Neuronal stem cell (in vitro differentiated cells): ENCODE results near the gene PPL.
"Not testable (repeated sequence)": the region's sequence is repeated elsewhere in the genome, so short reads cannot be mapped to it uniquely, and the experiment has no call there.

Experiments
- DNase-seq: peaks from one replicate; pipeline ENCODE4 v3.0.0-alpha.2; 2013; ENCODE audit warnings: low spot score
- H2AFZ ChIP-seq: one replicate; pipeline ENCODE4 v1.6.1; 2013; ENCODE audit warnings: mild to moderate bottlenecking, low read length, inconsistent platforms
- H2AK5ac ChIP-seq: 2 replicates; pipeline ENCODE4 v1.6.1; 2013; ENCODE audit warnings: low read depth, mild to moderate bottlenecking, inconsistent platforms, low read length, moderate library complexity, mixed read lengths
- H2BK120ac ChIP-seq: 2 replicates; pipeline ENCODE4 v1.6.1; 2013; ENCODE audit warnings: low read depth, mild to moderate bottlenecking, inconsistent platforms, low read length, moderate library complexity, mixed read lengths
- H2BK12ac ChIP-seq: one replicate; pipeline ENCODE4 v1.6.1; 2013; ENCODE audit warnings: low read length, inconsistent platforms
- H2BK15ac ChIP-seq: 2 replicates; pipeline ENCODE4 v1.6.1; 2013; ENCODE audit warnings: mild to moderate bottlenecking, low read length, inconsistent platforms, mixed read lengths
- H2BK5ac ChIP-seq: one replicate; pipeline ENCODE4 v1.6.1; 2013; ENCODE audit warnings: inconsistent platforms, mild to moderate bottlenecking, low read length, moderate library complexity
- H3K14ac ChIP-seq: one replicate; pipeline ENCODE4 v1.6.1; 2013; ENCODE audit warnings: low read length, inconsistent platforms
- H3K18ac ChIP-seq: 2 replicates; pipeline ENCODE4 v1.6.1; 2013; ENCODE audit warnings: low read length, inconsistent platforms
- H3K23ac ChIP-seq: 2 replicates; pipeline ENCODE4 v1.6.1; 2013; ENCODE audit warnings: low read depth, mild to moderate bottlenecking, mixed read lengths, low read length, inconsistent platforms; ENCODE audit not compliant: poor library complexity
- H3K27ac ChIP-seq: replicated peaks from 3 replicates; pipeline ENCODE4 v1.5.1; 2013; ENCODE audit warnings: low read length, inconsistent platforms
- H3K27me3 ChIP-seq, 3 experiments: 2 replicates each; pipeline ENCODE4 v1.6.1; 2013; ENCODE audit warnings: low read length in 3 of 3, mild to moderate bottlenecking in 2 of 3, inconsistent platforms in 1 of 3, low read depth in 1 of 3, mixed read lengths in 1 of 3, moderate library complexity in 1 of 3; ENCODE audit not compliant: control insufficient read depth in 3 of 3, insufficient read depth in 3 of 3
- H3K36me3 ChIP-seq, 2 donors: replicated peaks in 1 of 2; 2 replicates each; pipeline ENCODE4 v1.6.1; 2013; ENCODE audit warnings: low read length in 2 of 2; ENCODE audit not compliant: control insufficient read depth in 2 of 2, insufficient read depth in 2 of 2
- H3K4ac ChIP-seq: 2 replicates; pipeline ENCODE4 v1.6.1; 2013; ENCODE audit warnings: inconsistent platforms, mild to moderate bottlenecking, low read length, moderate library complexity
- H3K4me1 ChIP-seq, 2 donors: 1 replicate in 1 of 2; 2 replicates in 1 of 2; pipeline ENCODE4 v1.6.1; 2013; ENCODE audit warnings: low read length in 2 of 2, low read depth in 1 of 2; ENCODE audit not compliant: control insufficient read depth in 2 of 2, insufficient read depth in 1 of 2
- H3K4me2 ChIP-seq: one replicate; pipeline ENCODE4 v1.6.1; 2013; ENCODE audit warnings: mild to moderate bottlenecking, low read length, inconsistent platforms; ENCODE audit not compliant: insufficient read depth, poor library complexity, severe bottlenecking
- H3K4me3 ChIP-seq, 2 donors: 2 replicates each; pipeline ENCODE4 v1.5.1; 2013; ENCODE audit warnings: low read length in 2 of 2, mild to moderate bottlenecking in 2 of 2, inconsistent platforms in 1 of 2, moderate library complexity in 1 of 2
- H3K79me1 ChIP-seq: one replicate; pipeline ENCODE4 v1.6.1; 2013; ENCODE audit warnings: low read depth, mild to moderate bottlenecking, inconsistent platforms, low read length, moderate library complexity
- H3K9ac ChIP-seq: one replicate; pipeline ENCODE4 v1.6.1; 2013; ENCODE audit warnings: mild to moderate bottlenecking, low read depth, low read length, inconsistent platforms; ENCODE audit not compliant: poor library complexity
- H3K9me3 ChIP-seq, 2 donors: replicated peaks in 1 of 2; 2 replicates each; pipeline versions ENCODE3 to v1.6.1; 2013; ENCODE audit warnings: low read length in 2 of 2, mild to moderate bottlenecking in 2 of 2, inconsistent platforms in 1 of 2, low read depth in 1 of 2, mixed read lengths in 1 of 2, moderate library complexity in 1 of 2; ENCODE audit not compliant: control insufficient read depth in 2 of 2, insufficient read depth in 1 of 2
- H4K8ac ChIP-seq: one replicate; pipeline ENCODE4 v1.6.1; 2013; ENCODE audit warnings: low read depth, mild to moderate bottlenecking, inconsistent platforms, low read length, moderate library complexity
- H4K91ac ChIP-seq: one replicate; pipeline ENCODE4 v1.6.1; 2013; ENCODE audit warnings: low read length, low read depth, mild to moderate bottlenecking, inconsistent platforms; ENCODE audit not compliant: poor library complexity
- WGBS, 2 donors: extraction: QIAGEN DNeasy Blood & Tissue Kit; methylation state at CpG; one replicate each; pipeline ENCODE4 v1.1.7; 2013; ENCODE audit warnings: missing lambda C conversion rate in 2 of 2, mixed read lengths in 1 of 2; ENCODE audit not compliant: insufficient read length in 2 of 2, insufficient replicate concordance in 1 of 2; ENCODE audit errors: extremely low coverage in 2 of 2; 5-methylcytosine and 5-hydroxymethylcytosine counted together

The PPL gene

DNA sequence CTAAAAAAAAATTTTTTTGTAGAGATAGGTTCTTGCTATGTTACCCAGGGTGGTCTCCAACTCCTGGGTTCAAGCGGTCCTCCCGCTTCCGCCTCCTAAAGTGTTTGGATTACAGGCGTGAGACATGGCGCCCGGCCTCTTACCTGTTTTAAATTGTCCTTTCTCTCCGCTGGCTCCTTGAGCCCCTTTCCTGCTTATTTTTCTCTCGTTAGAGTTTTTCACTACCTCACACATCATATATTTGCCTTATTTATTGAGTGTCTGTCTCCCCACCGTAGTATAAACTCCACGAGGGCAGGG is 20.4 kb upstream of the PPL start:
- Histone ChIP-seq H3K36me3 (no peaks in the 10 kb centered on the region), H3K27ac (no peak overlapping the region), H2BK15ac (no peak overlapping the region), H2BK120ac (no peak overlapping the region), H3K4me1 (peaks cover 6 to 9% of the 10 kb centered on the region in 2 donors), H3K4ac (no peak overlapping the region), H2BK5ac (no peak overlapping the region), H3K4me2 (peak overlapping the region; percentile 78), H4K91ac (no peak overlapping the region), H3K9me3 (no peaks in the 10 kb centered on the region), H2AK5ac (no peak overlapping the region), H3K18ac (no peak overlapping the region), H4K8ac (no peak overlapping the region), H3K14ac (peak overlapping the region; percentile 75), H3K23ac (peak overlapping the region; percentile 97), H3K9ac (no peak overlapping the region), H3K27me3 (peaks cover 0 to 17% (median 10%) of the 10 kb centered on the region in 3 experiments), H3K4me3 (peak overlapping the region; percentile 46 to 81), H2BK12ac (no peak overlapping the region), H2AFZ (peak overlapping the region; percentile 92), H3K79me1 (no peaks in the 10 kb centered on the region)
- DNase-seq = no peak
- WGBS, 2 donors = no CpG with 5 or more reads among the region's 10 CpGs

DNA sequence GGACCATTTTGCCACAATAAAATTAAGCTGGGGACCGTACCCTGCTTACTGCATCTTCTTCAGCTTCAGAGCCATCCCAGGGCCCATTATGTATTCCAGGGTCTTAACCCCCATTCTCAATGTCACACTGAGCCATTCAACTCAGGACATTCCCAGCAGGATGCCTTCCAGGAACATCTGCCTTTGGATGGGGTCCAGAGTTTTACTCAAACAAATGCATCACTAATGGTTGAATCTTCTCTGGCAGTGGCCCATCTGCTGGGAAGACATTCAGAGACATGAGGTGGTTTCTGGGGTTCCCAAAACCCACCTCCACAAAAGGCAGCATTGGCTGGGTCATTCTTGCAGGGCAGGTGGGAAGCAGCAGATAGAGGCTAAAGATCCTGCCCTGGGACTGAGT is 17.8 kb upstream of the PPL start:
- no peak overlapping the region for H3K18ac ChIP-seq

DNA sequence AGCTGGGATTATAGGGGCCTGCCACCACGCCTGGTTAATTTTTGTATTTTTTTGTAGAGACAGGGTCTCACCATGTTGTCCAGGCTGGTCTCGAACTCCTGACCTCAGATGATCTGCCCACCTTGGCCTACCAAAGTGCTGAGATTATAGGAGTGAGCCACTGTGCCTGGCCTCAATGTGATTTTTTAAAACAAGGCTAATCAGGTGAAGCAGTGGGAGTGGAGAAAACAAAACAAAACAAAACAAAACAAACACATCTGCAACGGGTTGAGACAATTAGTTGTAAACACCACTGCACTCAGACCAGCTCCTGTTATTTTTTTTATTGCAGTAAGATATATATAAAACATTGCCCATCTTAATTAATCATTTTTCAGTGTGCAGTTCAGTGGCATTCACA is 14.6 kb upstream of the PPL start:
- not testable (repeated sequence) for H3K27me3 ChIP-seq, H2BK12ac ChIP-seq, H3K23ac ChIP-seq, H2BK15ac ChIP-seq, H3K4me2 ChIP-seq, H2BK5ac ChIP-seq, H3K79me1 ChIP-seq, H4K8ac ChIP-seq, H3K9ac ChIP-seq, H3K36me3 ChIP-seq, H2AFZ ChIP-seq, H3K4me3 ChIP-seq, H3K9me3 ChIP-seq, DNase-seq, H4K91ac ChIP-seq, H3K18ac ChIP-seq, H3K14ac ChIP-seq, H3K27ac ChIP-seq, H2AK5ac ChIP-seq, H2BK120ac ChIP-seq, H3K4ac ChIP-seq
- no CpG with 5 or more reads among the region's 3 CpGs for WGBS, 2 donors
- peaks cover 5 to 17% of the 10 kb centered on the region in 2 donors for H3K4me1 ChIP-seq

More for the DNA sequence above, 17.8 kb upstream of the PPL start:
- H3K27ac ChIP-seq = no peak overlapping the region
- H3K14ac ChIP-seq = no peak overlapping the region
- no peak overlapping the region for H3K4me3 ChIP-seq
- peaks cover 6 to 9% of the 10 kb centered on the region in 2 donors for H3K4me1 ChIP-seq
- no peaks in the 10 kb centered on the region for H3K79me1 ChIP-seq
- H4K91ac ChIP-seq = no peak overlapping the region
- H3K4me2 ChIP-seq = no peak overlapping the region
- no peak overlapping the region for H3K9ac ChIP-seq
- H3K9me3 ChIP-seq = no peaks in the 10 kb centered on the region
- H3K27me3 ChIP-seq = peaks cover 0 to 10% (median 7%) of the 10 kb centered on the region in 3 experiments
- no peak overlapping the region for H2BK12ac ChIP-seq
- H2BK5ac ChIP-seq = no peak overlapping the region
- no peak for DNase-seq
- H3K4ac ChIP-seq = no peak overlapping the region
- H3K36me3 ChIP-seq = no peaks in the 10 kb centered on the region
- H2AK5ac ChIP-seq = no peak overlapping the region
- no peak overlapping the region for H2BK120ac ChIP-seq
- WGBS, 2 donors = no CpG with 5 or more reads among the region's 1 CpG
- no peak overlapping the region for H3K23ac ChIP-seq
- H2BK15ac ChIP-seq = no peak overlapping the region
- no peak overlapping the region for H4K8ac ChIP-seq
- H2AFZ ChIP-seq = no peak overlapping the region

DNA sequence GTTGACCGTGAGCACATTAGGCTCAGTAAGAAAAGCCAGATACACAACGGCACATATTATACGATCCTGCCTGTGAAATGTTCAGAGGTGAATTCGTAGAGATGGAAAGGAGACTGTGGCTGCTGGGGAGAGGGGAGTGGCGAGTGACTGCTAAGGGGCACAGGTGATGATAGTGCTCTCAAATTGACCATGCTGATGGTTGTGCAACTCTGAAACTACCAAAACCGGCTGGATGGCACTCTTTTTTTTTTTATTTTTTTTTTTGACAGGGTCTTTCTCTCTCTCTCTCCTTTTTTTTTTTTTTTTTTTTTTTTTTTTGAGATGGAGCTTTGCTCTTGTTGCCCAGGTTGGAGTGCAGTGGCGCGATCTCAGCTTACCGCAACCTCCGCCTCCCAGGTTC is 13.0 kb upstream of the PPL start:
- Histone ChIP-seq H3K79me1 (no peaks in the 10 kb centered on the region), H3K14ac (no peak overlapping the region), H4K91ac (no peak overlapping the region), H3K4me3 (no peak overlapping the region), H3K27me3 (no peaks in the 10 kb centered on the region), H3K4ac (no peak overlapping the region), H3K4me1 (peaks cover 2 to 19% of the 10 kb centered on the region in 2 donors), H2BK15ac (no peak overlapping the region), H3K23ac (no peak overlapping the region), H2BK12ac (peak overlapping the region; percentile 3), H4K8ac (no peak overlapping the region), H3K36me3 (no peaks in the 10 kb centered on the region), H2BK120ac (no peak overlapping the region), H3K18ac (no peak overlapping the region), H2AFZ (no peak overlapping the region), H3K9me3 (no peaks in the 10 kb centered on the region), H3K4me2 (no peak overlapping the region), H3K27ac (no peak overlapping the region), H3K9ac (no peak overlapping the region), H2AK5ac (no peak overlapping the region), H2BK5ac (no peak overlapping the region)
- WGBS, 2 donors = no CpG with 5 or more reads among the region's 10 CpGs
- no peak for DNase-seq
